ENCODE measurements around the gene GABRG3.
"Not testable (repeated sequence)": the region's sequence is repeated elsewhere in the genome, so short reads cannot be mapped to it uniquely, and the experiment has no call there.

GABRG3 gene

GRCh38 chr15:27179789-27180188, 208.8 kb downstream of the GABRG3 start:
- no peak for DNase-seq (ENCODE audit: low read depth)

GRCh38 chr15:27182561-27183110, 211.7 kb downstream of the GABRG3 start:
- DNase-seq (ENCODE audit: low read depth), result no peak

GRCh38 chr15:27183201-27183600, 212.2 kb downstream of the GABRG3 start:
- no peak for DNase-seq (ENCODE audit: low read depth)

- not testable (repeated sequence) for DNase-seq (ENCODE audit: low read depth)
Observed at GRCh38 chr15:27191515-27191914, 220.5 kb downstream of the GABRG3 start.

- DNase-seq (ENCODE audit: low read depth), result no peak
Observed at GRCh38 chr15:27196691-27197090, 225.7 kb downstream of the GABRG3 start.

- DNase-seq (ENCODE audit: low read depth), result no peak
Observed at GRCh38 chr15:27201425-27201824, 230.4 kb downstream of the GABRG3 start.

- DNase-seq (ENCODE audit: low read depth), result no peak
Observed at GRCh38 chr15:27210176-27210575, 239.2 kb downstream of the GABRG3 start.

- DNase-seq (ENCODE audit: low read depth), result no peak
Observed at GRCh38 chr15:27214032-27214431, 243.1 kb downstream of the GABRG3 start.

- DNase-seq (ENCODE audit: low read depth), result no peak
Observed at GRCh38 chr15:27214961-27215360, 244.0 kb downstream of the GABRG3 start.

GRCh38 chr15:27218426-27218825, 247.4 kb downstream of the GABRG3 start:
- DNase-seq (ENCODE audit: low read depth), result no peak

- no peak for DNase-seq (ENCODE audit: low read depth)
Observed at GRCh38 chr15:27219636-27220035, 248.7 kb downstream of the GABRG3 start.

- no peak for DNase-seq (ENCODE audit: low read depth)
Observed at GRCh38 chr15:27220199-27220598, 249.2 kb downstream of the GABRG3 start.

GRCh38 chr15:27222479-27222878, 251.5 kb downstream of the GABRG3 start:
- DNase-seq (ENCODE audit: low read depth), result peak; percentile 1

- no peak for DNase-seq (ENCODE audit: low read depth)
Observed at GRCh38 chr15:27223179-27223578, 252.2 kb downstream of the GABRG3 start.

GRCh38 chr15:27231811-27232210, 260.8 kb downstream of the GABRG3 start:
- no peak for DNase-seq (ENCODE audit: low read depth)

GRCh38 chr15:27232876-27233275, 261.9 kb downstream of the GABRG3 start:
- no peak for DNase-seq (ENCODE audit: low read depth)

GRCh38 chr15:27234593-27234992, 263.6 kb downstream of the GABRG3 start:
- DNase-seq (ENCODE audit: low read depth), result no peak

- no peak for DNase-seq (ENCODE audit: low read depth)
Observed at GRCh38 chr15:27235161-27235560, 264.2 kb downstream of the GABRG3 start.

GRCh38 chr15:27235681-27236080, 264.7 kb downstream of the GABRG3 start:
- no peak for DNase-seq (ENCODE audit: low read depth)

- DNase-seq (ENCODE audit: low read depth), result no peak
Observed at GRCh38 chr15:27237319-27237939, 266.4 kb downstream of the GABRG3 start.

GRCh38 chr15:27238209-27238608, 267.2 kb downstream of the GABRG3 start:
- DNase-seq (ENCODE audit: low read depth), result no peak

GRCh38 chr15:27238707-27239423, 267.9 kb downstream of the GABRG3 start:
- no peak for DNase-seq (ENCODE audit: low read depth)

- DNase-seq (ENCODE audit: low read depth), result no peak
Observed at GRCh38 chr15:27241943-27242342, 271.0 kb downstream of the GABRG3 start.

- DNase-seq (ENCODE audit: low read depth), result no peak
Observed at GRCh38 chr15:27244047-27244446, 273.1 kb downstream of the GABRG3 start.

Measured in fibroblast of the conjunctiva (primary cell).